OCI-LY3 (cell line): ENCODE data around the gene LGALS3BP.

Experiments used
- H2AFZ ChIP-seq: fragments of 200-600, 300-600 bp; shearing (Covaris generic); 2 replicates; pipeline ENCODE4 v1.6.0; 2014; ENCODE audit warnings: antibody characterized with exemption, low read depth, low read length
- H3K27ac ChIP-seq: fragments of 200-600, 300-600 bp; sonication (generic); 2 replicates; pipeline ENCODE4 v1.5.1; 2014; ENCODE audit warnings: mild to moderate bottlenecking, low read length, moderate library complexity, mixed read lengths
- H3K27me3 ChIP-seq: fragments of 200-600, 300-600 bp; sonication (generic); 2 replicates; pipeline ENCODE4 v1.6.1; 2014; ENCODE audit warnings: low read depth, low read length, mixed read lengths
- H3K36me3 ChIP-seq: fragments of 200-600, 300-600 bp; sonication (generic); replicated peaks from 2 replicates; pipeline ENCODE3; 2014; ENCODE audit warnings: low read depth, low read length, mixed read lengths
- H3K4me1 ChIP-seq: fragments of 300-600, 200-600 bp; sonication (generic); 2 replicates; pipeline ENCODE4 v1.6.1; 2014; ENCODE audit warnings: low read length, mixed read lengths
- H3K4me2 ChIP-seq: fragments of 200-600, 300-600 bp; sonication (generic); 2 replicates; pipeline ENCODE4 v1.6.1; 2014; ENCODE audit warnings: low read length, mixed read lengths
- H3K4me3 ChIP-seq: fragments of 300-600, 200-600 bp; sonication (generic); 2 replicates; pipeline ENCODE4 v1.5.1; 2014; ENCODE audit warnings: antibody characterized with exemption, mild to moderate bottlenecking, low read length, moderate library complexity
- H3K79me2 ChIP-seq: fragments of 300-600, 200-600 bp; shearing (Covaris generic); 2 replicates; pipeline ENCODE4 v1.6.1; 2014; ENCODE audit warnings: mild to moderate bottlenecking, low read length, mixed read lengths
- H3K9ac ChIP-seq: fragments of 300-600, 200-600 bp; shearing (Covaris generic); 2 replicates; pipeline ENCODE4 v1.6.0; 2014; ENCODE audit warnings: mild to moderate bottlenecking, low read length, moderate library complexity
- H3K9me3 ChIP-seq: fragments of 200-600, 300-600 bp; shearing (Covaris generic); 2 replicates; pipeline ENCODE4 v1.6.1; 2014; ENCODE audit warnings: low read length, mixed read lengths; ENCODE audit not compliant: insufficient read depth
- H4K20me1 ChIP-seq: fragments of 200-600, 300-600 bp; sonication (generic); 2 replicates; pipeline ENCODE4 v1.6.1; 2016; ENCODE audit warnings: low read length, mixed read lengths; ENCODE audit not compliant: insufficient read depth
- EZH2phosphoT487 ChIP-seq: fragments of 200-600 bp; shearing (Covaris generic); IDR thresholded peaks from 2 replicates; pipeline ENCODE4 v1.6.1; 2018; ENCODE audit warnings: antibody characterized with exemption, mixed run types, low read depth
- TF ChIP-seq, protein P1 (sequence below): fragments of 200-600, 300-600 bp; sonication (generic); IDR thresholded peaks from 2 replicates; pipeline ENCODE4 v1.5.1; 2014; ENCODE audit warnings: antibody characterized with exemption, low read length, low read depth

Gene LGALS3BP

DNA sequence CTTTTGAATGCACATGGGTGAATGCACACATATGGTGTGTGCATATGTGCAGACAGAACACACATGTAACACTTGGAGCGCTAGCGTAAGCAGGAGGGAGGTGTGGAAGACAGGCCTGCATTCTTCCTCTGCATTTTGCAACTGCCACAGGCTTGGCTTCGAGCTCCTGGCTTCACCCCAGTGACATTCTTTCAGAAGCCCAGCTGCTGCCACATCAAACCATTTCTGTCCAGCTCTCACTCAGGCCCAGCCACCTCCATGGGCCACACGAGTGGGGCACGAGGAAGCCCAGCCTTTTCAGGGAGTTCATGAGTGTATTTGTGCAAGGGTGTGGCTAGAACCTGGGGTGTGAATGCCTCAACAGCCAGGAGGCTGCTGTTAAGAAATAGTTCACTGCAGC, 18.8 kb downstream of the LGALS3BP start:
- Histone ChIP-seq H3K4me2 (no peak overlapping the region), H3K9me3 (no peaks in the 10 kb centered on the region), H2AFZ (no peak overlapping the region), H3K27ac (no peak overlapping the region), H3K4me1 (no peaks in the 10 kb centered on the region), H3K79me2 (no peaks in the 10 kb centered on the region), H3K27me3 (peaks cover 5% of the 10 kb centered on the region; the same call in 1 of the 2 replicates), H3K4me3 (no peak overlapping the region), H3K36me3 (no peaks in the 10 kb centered on the region), H4K20me1 (no peaks in the 10 kb centered on the region), H3K9ac (no peak overlapping the region)
- TF ChIP-seq EZH2phosphoT487 = no peak
- TF ChIP-seq, protein P1, sequence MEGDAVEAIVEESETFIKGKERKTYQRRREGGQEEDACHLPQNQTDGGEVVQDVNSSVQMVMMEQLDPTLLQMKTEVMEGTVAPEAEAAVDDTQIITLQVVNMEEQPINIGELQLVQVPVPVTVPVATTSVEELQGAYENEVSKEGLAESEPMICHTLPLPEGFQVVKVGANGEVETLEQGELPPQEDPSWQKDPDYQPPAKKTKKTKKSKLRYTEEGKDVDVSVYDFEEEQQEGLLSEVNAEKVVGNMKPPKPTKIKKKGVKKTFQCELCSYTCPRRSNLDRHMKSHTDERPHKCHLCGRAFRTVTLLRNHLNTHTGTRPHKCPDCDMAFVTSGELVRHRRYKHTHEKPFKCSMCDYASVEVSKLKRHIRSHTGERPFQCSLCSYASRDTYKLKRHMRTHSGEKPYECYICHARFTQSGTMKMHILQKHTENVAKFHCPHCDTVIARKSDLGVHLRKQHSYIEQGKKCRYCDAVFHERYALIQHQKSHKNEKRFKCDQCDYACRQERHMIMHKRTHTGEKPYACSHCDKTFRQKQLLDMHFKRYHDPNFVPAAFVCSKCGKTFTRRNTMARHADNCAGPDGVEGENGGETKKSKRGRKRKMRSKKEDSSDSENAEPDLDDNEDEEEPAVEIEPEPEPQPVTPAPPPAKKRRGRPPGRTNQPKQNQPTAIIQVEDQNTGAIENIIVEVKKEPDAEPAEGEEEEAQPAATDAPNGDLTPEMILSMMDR = no peak

DNA sequence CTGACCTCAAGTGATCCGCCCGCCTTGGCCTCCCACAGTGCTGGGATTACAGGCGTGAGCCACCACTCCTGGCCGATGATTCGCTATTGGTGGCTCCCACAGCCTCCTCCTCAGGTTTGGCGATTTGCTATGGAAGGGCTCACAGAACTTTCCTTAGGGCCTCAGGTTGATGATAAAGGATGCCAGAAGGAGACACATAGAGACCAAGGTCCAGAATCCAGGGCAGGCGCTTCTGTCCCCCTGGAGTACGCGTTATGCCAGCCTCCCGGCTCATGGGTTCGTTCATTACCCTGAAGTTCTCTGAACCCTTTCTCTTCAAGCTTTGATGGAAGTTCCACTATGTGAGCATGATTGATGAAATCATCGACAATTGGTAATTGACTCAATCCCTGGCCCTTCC, 19.9 kb downstream of the LGALS3BP start:
- Histone ChIP-seq H3K4me2 (no peak overlapping the region), H3K27me3 (no peaks in the 10 kb centered on the region), H3K4me1 (peaks cover 3% of the 10 kb centered on the region), H3K27ac (no peak overlapping the region), H2AFZ (no peak overlapping the region), H4K20me1 (no peaks in the 10 kb centered on the region), H3K79me2 (no peaks in the 10 kb centered on the region), H3K36me3 (no peaks in the 10 kb centered on the region), H3K9me3 (no peaks in the 10 kb centered on the region), H3K9ac (no peak overlapping the region), H3K4me3 (no peak overlapping the region)
- no peak for TF ChIP-seq EZH2phosphoT487
- TF ChIP-seq, protein P1 = no peak

DNA sequence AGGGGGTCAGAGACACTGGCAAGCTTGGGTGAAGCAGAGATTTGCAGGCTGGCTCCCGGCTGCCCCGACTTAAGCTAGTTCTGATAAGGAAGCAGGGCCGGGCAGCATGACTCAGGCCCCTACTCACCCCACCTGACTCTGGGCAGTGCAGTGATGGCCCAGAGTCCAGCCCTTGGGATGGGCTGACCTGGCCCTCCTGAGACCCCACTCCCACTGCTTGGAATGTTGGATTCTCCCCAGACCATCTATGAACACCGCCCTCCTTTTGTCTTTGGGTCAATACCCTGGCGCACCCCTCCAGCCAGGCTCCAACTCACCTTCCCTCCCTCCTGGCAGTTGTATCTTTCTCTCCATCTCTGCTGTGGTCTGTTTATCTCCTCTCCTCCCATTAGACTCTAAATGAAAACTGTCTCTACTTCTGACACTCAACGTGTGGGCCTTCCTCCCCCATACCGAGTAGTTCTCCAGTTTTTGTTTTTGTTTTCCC, 21.0 kb downstream of the LGALS3BP start:
- Histone ChIP-seq H3K4me2 (no peak overlapping the region), H3K27ac (no peak overlapping the region), H3K9ac (no peak overlapping the region), H3K9me3 (no peaks in the 10 kb centered on the region), H4K20me1 (no peaks in the 10 kb centered on the region), H3K4me1 (peaks cover 8% of the 10 kb centered on the region), H2AFZ (no peak overlapping the region), H3K36me3 (no peaks in the 10 kb centered on the region), H3K79me2 (no peaks in the 10 kb centered on the region), H3K27me3 (no peaks in the 10 kb centered on the region), H3K4me3 (no peak overlapping the region)
- TF ChIP-seq, protein P1 = no peak

DNA sequence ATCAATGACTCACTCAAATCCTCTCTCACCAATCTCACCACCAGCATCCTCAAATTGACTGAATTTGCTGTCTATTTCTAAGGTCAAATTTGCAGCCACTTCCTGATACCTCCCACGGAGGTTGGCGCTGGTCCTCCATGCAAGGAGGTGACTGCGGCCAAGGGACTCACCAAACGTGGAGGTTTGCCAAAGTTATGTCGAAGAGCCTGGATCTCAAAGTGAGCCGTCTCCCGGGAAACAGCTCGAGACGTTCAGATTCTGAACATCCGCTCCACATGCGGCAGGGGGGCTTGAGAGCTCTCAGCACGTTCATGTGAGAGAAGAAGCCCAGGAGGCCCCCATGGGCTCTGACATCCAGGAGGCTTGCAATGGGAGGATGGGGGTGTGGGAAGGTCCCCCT, 22.6 kb downstream of the LGALS3BP start:
- Histone ChIP-seq H3K4me1 (peaks cover 8% of the 10 kb centered on the region), H3K4me2 (no peak overlapping the region), H3K27ac (no peak overlapping the region), H3K9ac (no peak overlapping the region), H3K9me3 (no peaks in the 10 kb centered on the region), H3K4me3 (no peak overlapping the region), H3K36me3 (no peaks in the 10 kb centered on the region), H3K79me2 (no peaks in the 10 kb centered on the region), H3K27me3 (no peaks in the 10 kb centered on the region), H4K20me1 (no peaks in the 10 kb centered on the region), H2AFZ (no peak overlapping the region)
- TF ChIP-seq, protein P1 = no peak
- TF ChIP-seq EZH2phosphoT487 = no peak
